HepG2 (cell line): Measurements from ENCODE around the gene PRM2. TPM values are rescaled to one million over a fixed set of nuclear protein-coding genes. Genes with fewer than 3 reads are reported as not detected.
A peak's percentile ranks its signal among the peaks of the same experiment; 100 is the strongest.

ENCODE experiments used
- ARID5B ChIP-seq: IDR thresholded peaks from 2 replicates; pipeline ENCODE4 v1.4.0; 2020; ENCODE audit warnings: mild to moderate bottlenecking, missing genetic modification reagents
- DR1 ChIP-seq: sonication (generic); formaldehyde crosslinking; IDR thresholded peaks from 2 replicates; pipeline ENCODE4 v1.8.0; 2021; ENCODE audit warnings: mild to moderate bottlenecking, missing genetic modification reagents, inconsistent platforms
- E2F2 ChIP-seq: sonication (generic); formaldehyde crosslinking; IDR thresholded peaks from 2 replicates; pipeline ENCODE4 v1.4.0; 2020; ENCODE audit warnings: missing genetic modification reagents, borderline replicate concordance
- HINFP ChIP-seq: sonication (generic); formaldehyde crosslinking; IDR thresholded peaks from 2 replicates; pipeline ENCODE4 v1.4.0; 2020; ENCODE audit warnings: low read depth, mild to moderate bottlenecking, missing genetic modification reagents
- HNRNPL ChIP-seq: fragments of 200-400 bp; formaldehyde crosslinking; IDR thresholded peaks from 2 replicates; pipeline ENCODE4 v1.6.1; 2017; ENCODE audit warnings: mild to moderate bottlenecking, low read depth, low read length
- MXD3 ChIP-seq: IDR thresholded peaks from 2 replicates; pipeline ENCODE4 v1.6.1; 2016; ENCODE audit warnings: mild to moderate bottlenecking, missing biosample characterization, missing genetic modification reagents
- SETDB1 ChIP-seq: sonication (generic); formaldehyde crosslinking; IDR thresholded peaks from 2 replicates; pipeline ENCODE4 v1.5.1; 2020; ENCODE audit warnings: missing genetic modification reagents, mild to moderate bottlenecking, borderline replicate concordance
- UBTF ChIP-seq: sonication (generic); formaldehyde crosslinking; IDR thresholded peaks from 2 replicates; pipeline ENCODE4 v1.4.0; 2020; ENCODE audit warnings: mild to moderate bottlenecking, missing genetic modification reagents
- XBP1 ChIP-seq: sonication (generic); formaldehyde crosslinking; IDR thresholded peaks from 2 replicates; pipeline ENCODE4 v1.5.0; 2020; ENCODE audit warnings: missing genetic modification reagents
- ZC3H4 ChIP-seq: sonication (generic); formaldehyde crosslinking; IDR thresholded peaks from 2 replicates; pipeline ENCODE4 v1.4.0; 2020; ENCODE audit warnings: missing genetic modification reagents, borderline replicate concordance
- ZNF12 ChIP-seq: sonication (generic); formaldehyde crosslinking; IDR thresholded peaks from 2 replicates; pipeline ENCODE4 v1.5.0; 2020; ENCODE audit warnings: missing genetic modification reagents
- ZNF17 ChIP-seq: sonication (generic); formaldehyde crosslinking; IDR thresholded peaks from 2 replicates; pipeline ENCODE4 v1.5.0; 2020; ENCODE audit warnings: mild to moderate bottlenecking, missing genetic modification reagents
- ZNF253 ChIP-seq: sonication (generic); formaldehyde crosslinking; IDR thresholded peaks from 2 replicates; pipeline ENCODE4 v1.8.0; 2022; ENCODE audit warnings: mild to moderate bottlenecking, missing genetic modification reagents, borderline replicate concordance
- ZNF512 ChIP-seq: sonication (generic); formaldehyde crosslinking; IDR thresholded peaks from 2 replicates; pipeline ENCODE4 v1.4.0; 2020; ENCODE audit warnings: mild to moderate bottlenecking, missing genetic modification reagents
- ZNF619 ChIP-seq: sonication (generic); formaldehyde crosslinking; IDR thresholded peaks from 2 replicates; pipeline ENCODE4 v1.4.0; 2020; ENCODE audit warnings: mild to moderate bottlenecking, missing genetic modification reagents
- ZNF7 ChIP-seq: IDR thresholded peaks from 2 replicates; pipeline ENCODE4 v1.6.1; 2016; ENCODE audit warnings: missing biosample characterization, missing genetic modification reagents
- ZNF768 ChIP-seq: sonication (generic); formaldehyde crosslinking; IDR thresholded peaks from 2 replicates; pipeline ENCODE4 v1.4.0; 2020; ENCODE audit warnings: missing genetic modification reagents
- polyA plus RNA-seq, 8 experiments: library from polyadenylated mRNA; depleted of rRNA in 3 of 8; stranded (reverse) in 7 of 8; unstranded in 1 of 8; fragments of >200 nt; fragmentation: Illumina TruSeq in 4 of 8; extraction: Trizol in 4 of 8; gene quantifications; 2 replicates each; pipeline versions ENCODE4 v1.2.1 to v1.2.3, GENCODE V29; 2011 to 2016; ENCODE audit warnings: low read depth in 4 of 8, missing spikeins in 1 of 8, mixed read lengths in 1 of 8; ENCODE audit not compliant: insufficient read depth in 1 of 8
- total RNA-seq, 5 experiments: library from RNA; depleted of rRNA; stranded (reverse); fragments of >200 nt; fragmentation: Illumina TruSeq; extraction: Trizol; gene quantifications; 2 replicates each; pipeline ENCODE4 v1.2.3, GENCODE V29; 2016; ENCODE audit warnings: low read depth in 1 of 5

The PRM2 gene
- total and polyA plus RNA-seq, 2 of the 13 experiments (the other 11 are each of a cell fraction or from before 2014, with no cell fraction given), result 0.54 TPM; not detected in 1

- TF ChIP-seq ZNF253 (CRISPR knock-in tag) (no peak), DR1 (CRISPR knock-in tag) (peak; percentile 96), ZNF17 (no peak), E2F2 (peak; percentile 87; the same call in 1 of the 2 replicates), UBTF (CRISPR knock-in tag) (peak; percentile 73), MXD3 (peak; percentile 69; the same call in 1 of the 2 replicates), HNRNPL (peak; percentile 78), ARID5B (CRISPR knock-in tag) (peak; percentile 29; the same call in 1 of the 2 replicates), ZNF12 (no peak; the same call in 1 of the 2 replicates), ZNF768 (CRISPR knock-in tag) (peak; percentile 77), SETDB1 (CRISPR knock-in tag) (no peak), ZC3H4 (no peak), XBP1 (CRISPR knock-in tag) (peak; percentile 63; the same call in 1 of the 2 replicates), ZNF619 (CRISPR knock-in tag) (peak; percentile 74; the same call in 1 of the 2 replicates), ZNF512 (CRISPR knock-in tag) (no peak), HINFP (CRISPR knock-in tag) (no peak), ZNF7 (CRISPR knock-in tag) (0 out of 2 replicates have a peak, but pooled peaks have one; percentile 21)
Measured at GRCh38 chr16:11255737-11256660, 20.3 kb downstream of the PRM2 start, which contains the start of gene SOCS1 (continued).
